ENCODE data around the gene AGPAT1.

Gene AGPAT1

DNA sequence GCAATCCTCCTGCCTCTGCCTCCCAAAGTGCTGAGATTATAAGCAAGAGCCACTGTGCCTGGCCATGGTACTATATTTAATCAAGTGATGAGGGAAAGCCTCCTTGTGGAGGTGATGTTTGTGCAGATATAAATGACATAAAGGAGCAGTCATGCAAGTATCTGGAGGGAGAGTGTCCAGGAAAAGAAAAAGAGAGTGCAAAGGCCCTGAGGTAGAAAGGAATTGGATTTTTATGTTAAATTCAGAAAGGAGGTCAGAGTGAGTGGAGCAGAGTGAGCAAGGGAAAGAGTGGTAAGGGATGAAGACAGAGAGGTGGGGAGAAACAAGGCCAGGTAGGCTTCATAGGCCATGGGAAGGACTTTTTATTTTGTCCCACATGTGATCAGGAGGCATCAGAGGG is 38.4 kb downstream of the AGPAT1 start:
- H3K4me1 ChIP-seq (ENCODE audit: control insufficient read depth in 1 of 2, insufficient read depth in 1 of 2, low read depth in 1 of 2, low read length in 1 of 2) = no peaks in the 10 kb centered on the region
- no peaks in the 10 kb centered on the region for H3K9me3 ChIP-seq
- H3K4me3 ChIP-seq (ENCODE audit: low read depth in 1 of 2, low read length in 1 of 2) = no peak overlapping the region
- H3K27me3 ChIP-seq = peaks cover 40% of the 10 kb centered on the region
- H3K27ac ChIP-seq = no peak overlapping the region
- no peak for TF ChIP-seq CTCF (IDR thresholded peaks at IDR 0.05)
- H3K36me3 ChIP-seq = no peaks in the 10 kb centered on the region

GRCh38 chr6:32133786-32134185 is 42.1 kb downstream of the AGPAT1 start:
- H3K4me3 ChIP-seq (ENCODE audit: low read depth in 1 of 2, low read length in 1 of 2) = no peak overlapping the region
- H3K9me3 ChIP-seq = no peaks in the 10 kb centered on the region
- H3K27ac ChIP-seq = no peak overlapping the region
- no peaks in the 10 kb centered on the region for H3K36me3 ChIP-seq
- peaks cover 48% of the 10 kb centered on the region for H3K27me3 ChIP-seq
- peaks cover 11 to 19% of the 10 kb centered on the region in 2 experiments for H3K4me1 ChIP-seq (ENCODE audit: control insufficient read depth in 1 of 2, insufficient read depth in 1 of 2, low read depth in 1 of 2, low read length in 1 of 2)
- TF ChIP-seq CTCF (IDR thresholded peaks at IDR 0.05) = no peak

DNA sequence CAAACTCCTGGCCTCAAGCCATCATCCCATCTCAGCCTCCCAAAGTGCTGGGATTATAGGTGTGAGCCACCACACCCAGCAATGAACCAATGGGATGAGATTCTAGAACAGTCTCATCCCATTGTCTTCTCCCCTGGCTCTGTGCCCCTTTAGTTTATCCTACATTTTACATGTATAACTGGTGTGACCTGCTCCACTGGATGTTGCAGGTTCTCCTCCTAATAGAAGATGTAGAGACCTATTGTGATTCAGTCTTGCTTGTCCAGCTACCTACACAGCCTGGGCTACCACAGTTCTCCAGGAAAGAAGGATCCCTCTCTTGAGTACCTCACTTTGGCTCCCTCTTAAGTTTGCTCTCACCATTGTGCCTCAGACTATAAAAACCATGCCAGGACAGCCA is 43.8 kb downstream of the AGPAT1 start:
- H3K27ac ChIP-seq = no peak overlapping the region
- peaks cover 23 to 32% of the 10 kb centered on the region in 2 experiments for H3K4me1 ChIP-seq (ENCODE audit: control insufficient read depth in 1 of 2, insufficient read depth in 1 of 2, low read depth in 1 of 2, low read length in 1 of 2)
- no peaks in the 10 kb centered on the region for H3K9me3 ChIP-seq
- no peak overlapping the region for H3K4me3 ChIP-seq (ENCODE audit: low read depth in 1 of 2, low read length in 1 of 2)
- no peak for TF ChIP-seq CTCF (IDR thresholded peaks at IDR 0.05)
- H3K27me3 ChIP-seq = peaks cover 48% of the 10 kb centered on the region
- H3K36me3 ChIP-seq = no peaks in the 10 kb centered on the region

DNA sequence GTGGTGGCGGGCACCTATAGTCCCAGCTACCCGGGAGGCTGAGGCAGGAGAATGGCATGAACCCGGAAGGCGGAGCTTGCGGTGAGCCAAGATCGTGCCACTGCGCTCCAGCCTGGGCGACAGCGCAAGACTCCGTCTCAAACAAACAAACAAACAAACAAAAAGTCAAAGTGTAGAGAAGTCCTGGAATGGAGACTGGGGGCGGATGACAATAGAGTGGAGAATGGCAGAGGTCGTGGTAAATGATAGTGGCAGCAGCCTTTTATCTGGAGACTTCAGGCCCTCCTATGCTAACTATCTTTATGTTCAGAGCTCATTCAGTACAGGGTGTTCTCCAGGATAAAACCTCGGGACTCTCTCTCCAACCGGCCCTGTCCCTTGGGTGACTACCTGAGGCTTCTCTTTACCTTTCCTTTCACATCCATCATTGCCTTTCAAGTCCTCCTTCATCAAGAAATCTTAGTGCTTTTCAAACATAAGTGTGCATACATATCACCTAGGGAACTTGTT is 44.4 kb downstream of the AGPAT1 start:
- Histone ChIP-seq H3K27ac (no peak overlapping the region), H3K4me3 (ENCODE audit: low read depth in 1 of 2, low read length in 1 of 2) (no peak overlapping the region), H3K4me1 (ENCODE audit: control insufficient read depth in 1 of 2, insufficient read depth in 1 of 2, low read depth in 1 of 2, low read length in 1 of 2) (peaks cover 27 to 35% of the 10 kb centered on the region in 2 experiments), H3K9me3 (no peaks in the 10 kb centered on the region), H3K36me3 (peaks cover 4% of the 10 kb centered on the region), H3K27me3 (peaks cover 48% of the 10 kb centered on the region)
- no peak for TF ChIP-seq CTCF (IDR thresholded peaks at IDR 0.05)

DNA sequence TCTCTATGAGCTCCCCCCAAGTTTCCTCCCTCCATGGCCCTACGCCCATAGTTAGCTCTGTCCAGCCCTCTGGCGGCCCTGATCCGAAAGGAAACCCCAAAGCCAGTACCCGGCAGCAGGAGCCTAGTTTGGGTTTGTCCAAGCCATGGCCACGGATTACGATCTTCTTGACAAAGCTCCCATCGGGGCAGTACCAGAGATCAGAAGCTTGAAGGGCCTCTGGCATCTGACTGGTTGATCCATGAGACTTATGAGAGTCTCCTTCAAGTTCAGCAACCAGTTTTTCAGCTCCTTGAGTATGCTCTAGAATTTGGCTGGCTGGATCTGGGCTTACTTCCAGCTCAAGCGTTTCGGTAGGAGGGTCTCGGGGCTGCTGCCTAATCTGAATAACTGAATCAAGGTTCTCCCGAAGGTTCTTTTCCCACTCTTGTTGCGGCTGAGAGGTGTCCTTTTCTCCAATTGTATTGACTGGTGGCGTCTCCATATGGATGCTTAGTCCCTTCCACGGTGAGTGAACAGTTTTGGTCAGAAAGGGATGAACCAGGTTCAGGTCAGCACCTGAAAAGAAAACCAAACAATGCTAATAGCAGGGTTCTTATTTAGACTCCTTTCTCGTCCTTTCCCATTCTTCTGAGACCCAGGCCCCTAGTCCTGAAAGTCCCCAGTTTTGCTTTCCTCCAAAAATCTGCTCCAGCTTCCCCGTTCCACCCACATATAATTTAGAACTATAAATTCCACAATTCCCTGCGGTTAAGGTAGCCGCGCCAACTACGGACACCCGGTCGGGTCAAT is 46.4 kb downstream of the AGPAT1 start:
- Histone ChIP-seq H3K4me1 (ENCODE audit: control insufficient read depth in 1 of 2, insufficient read depth in 1 of 2, low read depth in 1 of 2, low read length in 1 of 2) (peaks cover 27 to 35% of the 10 kb centered on the region in 2 experiments), H3K27me3 (peaks cover 28% of the 10 kb centered on the region), H3K36me3 (peaks cover 24% of the 10 kb centered on the region), H3K9me3 (no peaks in the 10 kb centered on the region), H3K27ac (peak overlapping the region; percentile 88), H3K4me3 (ENCODE audit: low read depth in 1 of 2, low read length in 1 of 2) (peak overlapping the region; percentile 58 to 70)
- no peak for TF ChIP-seq CTCF (IDR thresholded peaks at IDR 0.05)

Data from neutrophil (primary cell).